Measurements from ENCODE around the gene DNAJC1.

DNAJC1 gene

GRCh38 chr10:22010539-22010938 is 7.0 kb upstream of the DNAJC1 start:
- POLR2A ChIA-PET = no interaction called here

GRCh38 chr10:22006379-22006884 is 2.9 kb upstream of the DNAJC1 start:
- Histone ChIP-seq H3K27me3 (replicated peaks in 2 of 5; ENCODE audit: control insufficient read depth in 4 of 5, insufficient read depth in 5 of 5, low read length in 4 of 5) (no peaks in the 10 kb centered on the region), H3K9me3 (ENCODE audit: control extremely low read depth in 1 of 5, control insufficient read depth in 4 of 5, insufficient read depth in 2 of 5, low read depth in 1 of 5, low read length in 4 of 5) (peaks cover 0 to 5% (median 0%) of the 10 kb centered on the region in 5 experiments), H3K4me1 (ENCODE audit: control extremely low read depth in 1 of 4, control insufficient read depth in 4 of 4, insufficient read depth in 4 of 4, low read length in 3 of 4) (peaks cover 4 to 19% (median 14%) of the 10 kb centered on the region in 4 experiments), H3K36me3 (ENCODE audit: control insufficient read depth in 4 of 4, insufficient read depth in 4 of 4, low read length in 3 of 4) (no peaks in the 10 kb centered on the region), H3K27ac (ENCODE audit: insufficient read depth in 1 of 2, low read depth in 1 of 2, low read length in 2 of 2, poor library complexity in 1 of 2, severe bottlenecking in 2 of 2) (no peak overlapping the region), H3K4me3 (ENCODE audit: control insufficient read depth in 1 of 7, extremely low read depth in 1 of 7, insufficient read depth in 4 of 7, low read depth in 2 of 7, low read length in 6 of 7) (no peak overlapping the region)
- POLR2A ChIA-PET = interaction anchor here (0.5 kb wide), 1 partner anchor 509 kb away, joined by 5 read pairs; no protein-coding TSS in a partner anchor
- DNase-seq = no peak
- CTCF ChIA-PET = no interaction called here

More at GRCh38 chr10:22010539-22010938, 7.0 kb upstream of the DNAJC1 start:
- no peak overlapping the region for H3K27ac ChIP-seq (ENCODE audit: insufficient read depth in 1 of 2, low read depth in 1 of 2, low read length in 2 of 2, poor library complexity in 1 of 2, severe bottlenecking in 2 of 2)
- WGBS (ENCODE audit: insufficient coverage) = 90% methylated on average over 2 of the region's 4 CpGs
- peaks cover 0 to 7% (median 2%) of the 10 kb centered on the region in 4 experiments for H3K4me1 ChIP-seq (ENCODE audit: control extremely low read depth in 1 of 4, control insufficient read depth in 4 of 4, insufficient read depth in 4 of 4, low read length in 3 of 4)
- no peaks in the 10 kb centered on the region for H3K36me3 ChIP-seq (ENCODE audit: control insufficient read depth in 4 of 4, insufficient read depth in 4 of 4, low read length in 3 of 4)
- DNase-seq = no peak
- peaks cover 0 to 5% (median 0%) of the 10 kb centered on the region in 5 experiments for H3K9me3 ChIP-seq (ENCODE audit: control extremely low read depth in 1 of 5, control insufficient read depth in 4 of 5, insufficient read depth in 2 of 5, low read depth in 1 of 5, low read length in 4 of 5)
- H3K4me3 ChIP-seq (ENCODE audit: control insufficient read depth in 1 of 7, extremely low read depth in 1 of 7, insufficient read depth in 4 of 7, low read depth in 2 of 7, low read length in 6 of 7) = no peak overlapping the region
- CTCF ChIA-PET = interaction anchor here (0.6 to 2.6 kb wide), 11 partner anchors 15 to 979 kb away, joined by 3 to 8 read pairs (median 3); no protein-coding TSS in a partner anchor
- H3K27me3 ChIP-seq (replicated peaks in 2 of 5; ENCODE audit: control insufficient read depth in 4 of 5, insufficient read depth in 5 of 5, low read length in 4 of 5) = no peaks in the 10 kb centered on the region

- POLR2A ChIA-PET = interaction anchor here (0.5 kb wide), 1 partner anchor 509 kb away, joined by 5 read pairs; no protein-coding TSS in a partner anchor
- CTCF ChIA-PET = interaction anchor here (1.1 to 1.4 kb wide), 2 partner anchors 9 to 249 kb away, joined by 3 to 4 read pairs; no protein-coding TSS in a partner anchor
These were observed 2.2 kb upstream of the DNAJC1 start for GRCh38 chr10:22005763-22006162.

GRCh38 chr10:22003964-22004281 is 393 bp upstream of the DNAJC1 start:
- Histone ChIP-seq H3K36me3 (ENCODE audit: control insufficient read depth in 4 of 4, insufficient read depth in 4 of 4, low read length in 3 of 4) (peaks cover 0 to 4% (median 0%) of the 10 kb centered on the region in 4 experiments), H3K27me3 (replicated peaks in 2 of 5; ENCODE audit: control insufficient read depth in 4 of 5, insufficient read depth in 5 of 5, low read length in 4 of 5) (no peaks in the 10 kb centered on the region), H3K4me1 (ENCODE audit: control extremely low read depth in 1 of 4, control insufficient read depth in 4 of 4, insufficient read depth in 4 of 4, low read length in 3 of 4) (peaks cover 4 to 26% (median 16%) of the 10 kb centered on the region in 4 experiments), H3K4me3 (ENCODE audit: control insufficient read depth in 1 of 7, extremely low read depth in 1 of 7, insufficient read depth in 4 of 7, low read depth in 2 of 7, low read length in 6 of 7) (peak overlapping the region in 6 of 7 experiments; percentile 88 to 98 (median 96)), H3K9me3 (ENCODE audit: control extremely low read depth in 1 of 5, control insufficient read depth in 4 of 5, insufficient read depth in 2 of 5, low read depth in 1 of 5, low read length in 4 of 5) (peaks cover 0 to 5% (median 0%) of the 10 kb centered on the region in 5 experiments), H3K27ac (ENCODE audit: insufficient read depth in 1 of 2, low read depth in 1 of 2, low read length in 2 of 2, poor library complexity in 1 of 2, severe bottlenecking in 2 of 2) (peak overlapping the region; percentile 67 to 91)
- DNase-seq = no peak
- WGBS (ENCODE audit: insufficient coverage) = 0% methylated on average over 1 of the region's 2 CpGs
- CTCF ChIA-PET = interaction anchor here (0.9 to 2.0 kb wide), 5 partner anchors 9 to 986 kb away, joined by 3 to 8 read pairs (median 4); no protein-coding TSS in a partner anchor
- POLR2A ChIA-PET = interaction anchor here (1.1 to 1.4 kb wide), 3 partner anchors 9 to 229 kb away, joined by 3 to 4 read pairs (median 3); no protein-coding TSS in a partner anchor

More at GRCh38 chr10:22005763-22006162, 2.2 kb upstream of the DNAJC1 start:
- no peak for DNase-seq
- H3K4me1 ChIP-seq (ENCODE audit: control extremely low read depth in 1 of 4, control insufficient read depth in 4 of 4, insufficient read depth in 4 of 4, low read length in 3 of 4) = peaks cover 4 to 22% (median 16%) of the 10 kb centered on the region in 4 experiments
- no peak overlapping the region for H3K4me3 ChIP-seq (ENCODE audit: control insufficient read depth in 1 of 7, extremely low read depth in 1 of 7, insufficient read depth in 4 of 7, low read depth in 2 of 7, low read length in 6 of 7)
- H3K9me3 ChIP-seq (ENCODE audit: control extremely low read depth in 1 of 5, control insufficient read depth in 4 of 5, insufficient read depth in 2 of 5, low read depth in 1 of 5, low read length in 4 of 5) = peaks cover 0 to 5% (median 0%) of the 10 kb centered on the region in 5 experiments
- H3K36me3 ChIP-seq (ENCODE audit: control insufficient read depth in 4 of 4, insufficient read depth in 4 of 4, low read length in 3 of 4) = no peaks in the 10 kb centered on the region
- WGBS (ENCODE audit: insufficient coverage) = 67% methylated on average over 1 of the region's 2 CpGs
- H3K27ac ChIP-seq (ENCODE audit: insufficient read depth in 1 of 2, low read depth in 1 of 2, low read length in 2 of 2, poor library complexity in 1 of 2, severe bottlenecking in 2 of 2) = no peak overlapping the region
- H3K27me3 ChIP-seq (replicated peaks in 2 of 5; ENCODE audit: control insufficient read depth in 4 of 5, insufficient read depth in 5 of 5, low read length in 4 of 5) = no peaks in the 10 kb centered on the region

- Histone ChIP-seq H3K4me3 (ENCODE audit: control insufficient read depth in 1 of 7, extremely low read depth in 1 of 7, insufficient read depth in 4 of 7, low read depth in 2 of 7, low read length in 6 of 7) (peak overlapping the region; percentile 88 to 98 (median 97)), H3K4me1 (ENCODE audit: control extremely low read depth in 1 of 4, control insufficient read depth in 4 of 4, insufficient read depth in 4 of 4, low read length in 3 of 4) (peaks cover 4 to 26% (median 16%) of the 10 kb centered on the region in 4 experiments), H3K27me3 (replicated peaks in 2 of 5; ENCODE audit: control insufficient read depth in 4 of 5, insufficient read depth in 5 of 5, low read length in 4 of 5) (no peaks in the 10 kb centered on the region), H3K9me3 (ENCODE audit: control extremely low read depth in 1 of 5, control insufficient read depth in 4 of 5, insufficient read depth in 2 of 5, low read depth in 1 of 5, low read length in 4 of 5) (peaks cover 0 to 5% (median 0%) of the 10 kb centered on the region in 5 experiments), H3K27ac (ENCODE audit: insufficient read depth in 1 of 2, low read depth in 1 of 2, low read length in 2 of 2, poor library complexity in 1 of 2, severe bottlenecking in 2 of 2) (peak overlapping the region; percentile 67 to 91), H3K36me3 (ENCODE audit: control insufficient read depth in 4 of 4, insufficient read depth in 4 of 4, low read length in 3 of 4) (peaks cover 0 to 6% (median 0%) of the 10 kb centered on the region in 4 experiments)
- DNase-seq = peak; percentile 34 to 67 (median 60)
- POLR2A ChIA-PET = interaction anchor here (1.4 kb wide), 1 partner anchor 227 kb away, joined by 4 read pairs; no protein-coding TSS in a partner anchor
- 0% methylated on average over 15 of the region's 21 CpGs for WGBS (ENCODE audit: insufficient coverage)
- CTCF ChIA-PET = interaction anchor here (0.7 to 2.0 kb wide), 6 partner anchors 9 to 551 kb away, joined by 3 to 11 read pairs (median 4); no protein-coding TSS in a partner anchor
These were observed 846 bp downstream of the DNAJC1 start for GRCh38 chr10:22002591-22003176.

GRCh38 chr10:21995557-21995956 is 8.0 kb downstream of the DNAJC1 start:
- H3K36me3 ChIP-seq (ENCODE audit: control insufficient read depth in 4 of 4, insufficient read depth in 4 of 4, low read length in 3 of 4) = peaks cover 0 to 6% (median 0%) of the 10 kb centered on the region in 4 experiments
- no peaks in the 10 kb centered on the region for H3K9me3 ChIP-seq (ENCODE audit: control extremely low read depth in 1 of 5, control insufficient read depth in 4 of 5, insufficient read depth in 2 of 5, low read depth in 1 of 5, low read length in 4 of 5)
- no peaks in the 10 kb centered on the region for H3K27me3 ChIP-seq (replicated peaks in 2 of 5; ENCODE audit: control insufficient read depth in 4 of 5, insufficient read depth in 5 of 5, low read length in 4 of 5)
- H3K4me1 ChIP-seq (ENCODE audit: control extremely low read depth in 1 of 4, control insufficient read depth in 4 of 4, insufficient read depth in 4 of 4, low read length in 3 of 4) = peaks cover 0 to 18% (median 6%) of the 10 kb centered on the region in 4 experiments
- no CpG with 5 or more reads among the region's 2 CpGs for WGBS (ENCODE audit: insufficient coverage)
- H3K27ac ChIP-seq (ENCODE audit: insufficient read depth in 1 of 2, low read depth in 1 of 2, low read length in 2 of 2, poor library complexity in 1 of 2, severe bottlenecking in 2 of 2) = peak overlapping the region in 1 of 2 experiments; percentile 52
- peak overlapping the region in 2 of 7 experiments; percentile 8 to 20 for H3K4me3 ChIP-seq (ENCODE audit: control insufficient read depth in 1 of 7, extremely low read depth in 1 of 7, insufficient read depth in 4 of 7, low read depth in 2 of 7, low read length in 6 of 7)
- ChIA-PET CTCF (interaction anchor here (0.5 to 1.7 kb wide), 2 partner anchors 15 to 728 kb away, joined by 3 to 5 read pairs; no protein-coding TSS in a partner anchor), POLR2A (no interaction called here)
- DNase-seq = peak in 2 of 3 donors; percentile 42 to 57
